GM18517 (cell line): Measurements from ENCODE around the gene HNRNPUL1.
A peak's percentile ranks its signal among the peaks of the same experiment; 100 is the strongest.
"Not testable (repeated sequence)": the region's sequence is repeated elsewhere in the genome, so short reads cannot be mapped to it uniquely, and the experiment has no call there.

Experiments used
- ATAC-seq: cut with Tn5 transposase; IDR thresholded peaks from one replicate; pipeline ENCODE4 v1.9.1; 2021; ENCODE audit warnings: mild to moderate bottlenecking, moderate library complexity; ENCODE audit not compliant: unreplicated experiment

Gene HNRNPUL1

GRCh38 chr19:41263850-41264580 is at the start of gene HNRNPUL1:
Gene HNRNPUL1, plus strand, starts transcription at chr19:41264372. Its CDS starts 132 bp downstream, at chr19:41264504.
- ATAC-seq, result peak; percentile 88

GRCh38 chr19:41217741-41218140 is 46.4 kb upstream of the HNRNPUL1 start:
- no peak for ATAC-seq

- ATAC-seq, result no peak
Measured at GRCh38 chr19:41218249-41218614, 45.9 kb upstream of the HNRNPUL1 start.

- ATAC-seq, result no peak
Measured at GRCh38 chr19:41218615-41219507, 45.3 kb upstream of the HNRNPUL1 start, which contains the start of gene AXL. Gene AXL, plus strand, starts transcription at chr19:41219223. Its CDS starts 170 bp downstream, at chr19:41219393.

GRCh38 chr19:41219924-41220567 is 44.1 kb upstream of the HNRNPUL1 start:
- ATAC-seq, result no peak

GRCh38 chr19:41220811-41221210 is 43.4 kb upstream of the HNRNPUL1 start:
- no peak for ATAC-seq

GRCh38 chr19:41221514-41222205 is 42.5 kb upstream of the HNRNPUL1 start:
- no peak for ATAC-seq

GRCh38 chr19:41222240-41222639 is 41.9 kb upstream of the HNRNPUL1 start:
- no peak for ATAC-seq

- ATAC-seq, result no peak
Measured at GRCh38 chr19:41223431-41224234, 40.5 kb upstream of the HNRNPUL1 start.

- ATAC-seq, result no peak
Measured at GRCh38 chr19:41224632-41225031, 39.5 kb upstream of the HNRNPUL1 start.

GRCh38 chr19:41225238-41226052 is 38.7 kb upstream of the HNRNPUL1 start:
- ATAC-seq, result no peak

GRCh38 chr19:41226053-41226873 is 37.9 kb upstream of the HNRNPUL1 start:
- no peak for ATAC-seq

GRCh38 chr19:41226874-41227390 is 37.2 kb upstream of the HNRNPUL1 start:
- ATAC-seq, result no peak

GRCh38 chr19:41228486-41228885 is 35.7 kb upstream of the HNRNPUL1 start:
- no peak for ATAC-seq

- ATAC-seq, result not testable (repeated sequence)
Measured at GRCh38 chr19:41229338-41229737, 34.8 kb upstream of the HNRNPUL1 start.

- ATAC-seq, result no peak
Measured at GRCh38 chr19:41230067-41230857, 33.9 kb upstream of the HNRNPUL1 start.

- ATAC-seq, result no peak
Measured at GRCh38 chr19:41232686-41233085, 31.5 kb upstream of the HNRNPUL1 start.
